H1 (cell line): ENCODE data around the gene WDR5. TPM values are rescaled to one million over a fixed set of nuclear protein-coding genes. Genes with fewer than 3 reads are reported as not detected.

ENCODE experiments used
- CTCF ChIA-PET: fragments of 300-600 bp; sonication (Branson Sonifier 250); formaldehyde crosslinking; loops from one replicate; lab custom pipeline; 2021; ENCODE audit not compliant: partially characterized antibody; lab: Charles Lee
- POLR2A ChIA-PET: fragments of 300-600 bp; sonication (Branson Sonifier 250); formaldehyde crosslinking; loops from one replicate; lab custom pipeline; 2021; ENCODE audit warnings: inconsistent platforms; ENCODE audit not compliant: partially characterized antibody; lab: Charles Lee
- DNase-seq, 2 experiments: peaks; one replicate each; pipeline versions ENCODE4 v3.0.0 to v3.0.0-alpha.2; 2010 to 2022; ENCODE audit warnings: low spot score in 2 of 2, low read depth in 1 of 2, mixed read lengths in 1 of 2
- FAIRE-seq: peaks from 2 replicates; lab custom pipeline; 2011; peaks lifted over from hg19 to GRCh38; lab: Jason Lieb, UNC
- H2AFZ ChIP-seq: 2 replicates; pipeline ENCODE4 v1.8.1; 2012; ENCODE audit warnings: low read length, inconsistent platforms
- H2AK5ac ChIP-seq: 2 replicates; pipeline ENCODE4 v1.6.1; 2013; ENCODE audit warnings: low read depth, low read length
- H2BK120ac ChIP-seq: replicated peaks from 2 replicates; pipeline ENCODE3; 2013; ENCODE audit warnings: low read depth, low read length, inconsistent platforms
- H2BK12ac ChIP-seq: 2 replicates; pipeline ENCODE4 v1.6.1; 2013; ENCODE audit warnings: low read depth, low read length
- H2BK15ac ChIP-seq: 2 replicates; pipeline ENCODE4 v1.6.1; 2013; ENCODE audit warnings: low read length
- H2BK20ac ChIP-seq: 2 replicates; pipeline ENCODE4 v1.6.1; 2013; ENCODE audit warnings: low read length
- H2BK5ac ChIP-seq: 2 replicates; pipeline ENCODE4 v1.6.1; 2013; ENCODE audit warnings: low read depth, low read length
- H3K14ac ChIP-seq: 2 replicates; pipeline ENCODE4 v1.6.1; 2013; ENCODE audit warnings: inconsistent platforms; ENCODE audit not compliant: insufficient read length
- H3K18ac ChIP-seq: 2 replicates; pipeline ENCODE4 v1.6.1; 2013; ENCODE audit warnings: low read length; ENCODE audit errors: extremely low read depth
- H3K23ac ChIP-seq: 2 replicates; pipeline ENCODE4 v1.6.1; 2013; ENCODE audit warnings: inconsistent platforms; ENCODE audit not compliant: insufficient read length
- H3K23me2 ChIP-seq: 2 replicates; pipeline ENCODE4 v1.6.1; 2013; ENCODE audit warnings: low read depth, low read length
- H3K27ac ChIP-seq: 2 replicates; pipeline ENCODE4 v1.6.1; 2011; ENCODE audit warnings: low read depth, low read length, inconsistent platforms
- H3K27me3 ChIP-seq, 4 experiments: replicated peaks in 1 of 4; 1 replicate in 1 of 4; 2 replicates in 3 of 4; pipeline versions ENCODE4 v1.6.1 to v1.8.1; 2011 to 2013; ENCODE audit warnings: low read length in 3 of 4, mild to moderate bottlenecking in 3 of 4, inconsistent platforms in 2 of 4, mixed read lengths in 2 of 4, moderate library complexity in 1 of 4; ENCODE audit not compliant: control insufficient read depth in 3 of 4, insufficient read depth in 3 of 4; ENCODE audit errors: extremely low read depth in 1 of 4
- H3K36me3 ChIP-seq, 4 experiments: 2 replicates each; pipeline versions ENCODE4 v1.6.1 to v1.8.1; 2011 to 2013; ENCODE audit warnings: mild to moderate bottlenecking in 4 of 4, low read length in 3 of 4, moderate library complexity in 2 of 4, control low read depth in 1 of 4, inconsistent platforms in 1 of 4; ENCODE audit not compliant: insufficient read depth in 4 of 4, control insufficient read depth in 2 of 4
- H3K4ac ChIP-seq: replicated peaks from 2 replicates; pipeline ENCODE3; 2013; ENCODE audit warnings: low read length, low read depth, mixed read lengths, inconsistent platforms; ENCODE audit not compliant: insufficient read length
- H3K4me1 ChIP-seq, 4 experiments: replicated peaks in 1 of 4; 1 replicate in 1 of 4; 2 replicates in 3 of 4; pipeline versions ENCODE4 v1.6.1 to v1.8.1; 2011 to 2013; ENCODE audit warnings: low read length in 3 of 4, inconsistent platforms in 2 of 4, mixed read lengths in 1 of 4; ENCODE audit not compliant: insufficient read depth in 4 of 4, control insufficient read depth in 3 of 4
- H3K4me2 ChIP-seq, 2 experiments: 2 replicates each; pipeline versions ENCODE4 v1.6.1 to v1.8.1; 2011 to 2013; ENCODE audit warnings: low read depth in 2 of 2, low read length in 2 of 2, control low read depth in 1 of 2, inconsistent platforms in 1 of 2, mild to moderate bottlenecking in 1 of 2; ENCODE audit not compliant: insufficient read depth in 1 of 2
- H3K4me3 ChIP-seq, 4 experiments: fragments of 200-600, 300-600 bp in 1 of 4; sonication (generic), shearing (Covaris generic), sonication (Bioruptor Twin) in 1 of 4; 2 replicates each; pipeline versions ENCODE4 v1.5.1 to v1.8.1; 2011 to 2016; ENCODE audit warnings: low read length in 4 of 4, low read depth in 3 of 4, control low read depth in 2 of 4, inconsistent platforms in 2 of 4, mild to moderate bottlenecking in 2 of 4, mixed read lengths in 1 of 4, moderate library complexity in 1 of 4; ENCODE audit not compliant: insufficient read depth in 2 of 4; ENCODE audit errors: extremely low read depth in 1 of 4
- H3K56ac ChIP-seq: replicated peaks from 2 replicates; pipeline ENCODE3; 2013; ENCODE audit warnings: low read depth, mild to moderate bottlenecking, mixed read lengths, low read length, inconsistent platforms; ENCODE audit not compliant: insufficient read length
- H3K79me1 ChIP-seq: 2 replicates; pipeline ENCODE4 v1.6.1; 2013; ENCODE audit warnings: low read depth, low read length, control low read depth
- H3K79me2 ChIP-seq, 2 experiments: 2 replicates each; pipeline versions ENCODE4 v1.6.1 to v1.8.1; 2012 to 2013; ENCODE audit warnings: low read length in 2 of 2, mild to moderate bottlenecking in 2 of 2, inconsistent platforms in 1 of 2; ENCODE audit not compliant: insufficient read depth in 2 of 2, control insufficient read depth in 1 of 2
- H3K9ac ChIP-seq, 4 experiments: replicated peaks in 1 of 4; 1 replicate in 1 of 4; 2 replicates in 3 of 4; pipeline versions ENCODE4 v1.6.1 to v1.8.1; 2011 to 2013; ENCODE audit warnings: low read depth in 3 of 4, low read length in 3 of 4, control low read depth in 2 of 4, mild to moderate bottlenecking in 2 of 4, moderate library complexity in 2 of 4, inconsistent platforms in 1 of 4; ENCODE audit errors: extremely low read depth in 1 of 4
- H3K9me3 ChIP-seq, 2 experiments: 2 replicates each; pipeline versions ENCODE4 v1.6.1 to v1.8.1; 2012 to 2013; ENCODE audit warnings: mild to moderate bottlenecking in 2 of 2, moderate library complexity in 2 of 2, control low read depth in 1 of 2, inconsistent platforms in 1 of 2, low read depth in 1 of 2, low read length in 1 of 2, mixed read lengths in 1 of 2; ENCODE audit not compliant: insufficient read depth in 2 of 2
- H4K20me1 ChIP-seq, 2 experiments: replicated peaks in 1 of 2; 2 replicates each; pipeline versions ENCODE3 to v1.8.1; 2011 to 2013; ENCODE audit warnings: inconsistent platforms in 2 of 2, low read length in 2 of 2, mild to moderate bottlenecking in 1 of 2; ENCODE audit not compliant: insufficient read depth in 2 of 2, control insufficient read depth in 1 of 2
- H4K5ac ChIP-seq: 2 replicates; pipeline ENCODE4 v1.6.1; 2013; ENCODE audit warnings: low read length, low read depth, mixed read lengths, inconsistent platforms; ENCODE audit not compliant: insufficient read length
- H4K8ac ChIP-seq: 2 replicates; pipeline ENCODE4 v1.8.0; 2013; ENCODE audit warnings: mild to moderate bottlenecking, moderate library complexity, low read length, inconsistent platforms; ENCODE audit not compliant: insufficient read depth; ENCODE audit errors: extremely low read depth
- H4K91ac ChIP-seq: replicated peaks from 2 replicates; pipeline ENCODE3; 2013; ENCODE audit warnings: low read length, mixed read lengths, inconsistent platforms; ENCODE audit not compliant: insufficient read length
- CEBPB ChIP-seq: IDR thresholded peaks from 2 replicates; pipeline ENCODE4 v1.6.1; 2012; ENCODE audit warnings: low read depth, low read length
- CHD1 ChIP-seq: IDR thresholded peaks from 2 replicates; pipeline ENCODE4 v1.6.1; 2012; ENCODE audit warnings: low read depth, low read length, improper control_type of control experiment
- CREB1 ChIP-seq: IDR thresholded peaks from 2 replicates; pipeline ENCODE4 v1.6.1; 2012; ENCODE audit warnings: inconsistent platforms
- WGBS, 2 experiments: shearing (Covaris generic) in 1 of 2; methylation state at CpG; one replicate each; pipeline versions ENCODE4 v1.1.6 to v1.1.7; 2013 to 2015; ENCODE audit warnings: low lambda C conversion rate in 2 of 2, mixed read lengths in 2 of 2, inconsistent platforms in 1 of 2, low coverage in 1 of 2, missing lambda C conversion rate in 1 of 2; ENCODE audit not compliant: insufficient replicate concordance in 2 of 2, insufficient coverage in 1 of 2, insufficient read length in 1 of 2; ENCODE audit errors: extremely low coverage in 1 of 2, missing lambda C conversion rate in 1 of 2; 5-methylcytosine and 5-hydroxymethylcytosine counted together
- polyA plus RNA-seq, 7 experiments: library from polyadenylated mRNA; depleted of rRNA in 3 of 7; stranded (reverse) in 5 of 7; unstranded in 2 of 7; fragments of >200 nt in 5 of 7; fragments of 200-250 nt in 2 of 7; gene quantifications; 1 replicate in 5 of 7; 2 replicates in 1 of 7; 4 replicates in 1 of 7; pipeline versions ENCODE4 v1.2.1 to v1.2.3, GENCODE V29; 2011 to 2013; ENCODE audit warnings: missing spikeins in 2 of 7, mixed read lengths in 2 of 7
- total RNA-seq: library from RNA; stranded (reverse); fragmentation: NEBNext Ultra II Directional; extraction: Animal tissue kit (Norgen Biotek cat#: 25700); gene quantifications from 2 replicates; pipeline ENCODE4 v1.2.1, GENCODE V29; 2021
- TF ChIP-seq, protein P1 (sequence below): IDR thresholded peaks from 2 replicates; pipeline ENCODE4 v1.6.1; 2012; ENCODE audit warnings: inconsistent platforms

WDR5 gene
- total and polyA plus RNA-seq, 2 of the 8 experiments (the other 6 are each of a cell fraction or from before 2014, with no cell fraction given) = 38.4 to 68.1 TPM

DNA sequence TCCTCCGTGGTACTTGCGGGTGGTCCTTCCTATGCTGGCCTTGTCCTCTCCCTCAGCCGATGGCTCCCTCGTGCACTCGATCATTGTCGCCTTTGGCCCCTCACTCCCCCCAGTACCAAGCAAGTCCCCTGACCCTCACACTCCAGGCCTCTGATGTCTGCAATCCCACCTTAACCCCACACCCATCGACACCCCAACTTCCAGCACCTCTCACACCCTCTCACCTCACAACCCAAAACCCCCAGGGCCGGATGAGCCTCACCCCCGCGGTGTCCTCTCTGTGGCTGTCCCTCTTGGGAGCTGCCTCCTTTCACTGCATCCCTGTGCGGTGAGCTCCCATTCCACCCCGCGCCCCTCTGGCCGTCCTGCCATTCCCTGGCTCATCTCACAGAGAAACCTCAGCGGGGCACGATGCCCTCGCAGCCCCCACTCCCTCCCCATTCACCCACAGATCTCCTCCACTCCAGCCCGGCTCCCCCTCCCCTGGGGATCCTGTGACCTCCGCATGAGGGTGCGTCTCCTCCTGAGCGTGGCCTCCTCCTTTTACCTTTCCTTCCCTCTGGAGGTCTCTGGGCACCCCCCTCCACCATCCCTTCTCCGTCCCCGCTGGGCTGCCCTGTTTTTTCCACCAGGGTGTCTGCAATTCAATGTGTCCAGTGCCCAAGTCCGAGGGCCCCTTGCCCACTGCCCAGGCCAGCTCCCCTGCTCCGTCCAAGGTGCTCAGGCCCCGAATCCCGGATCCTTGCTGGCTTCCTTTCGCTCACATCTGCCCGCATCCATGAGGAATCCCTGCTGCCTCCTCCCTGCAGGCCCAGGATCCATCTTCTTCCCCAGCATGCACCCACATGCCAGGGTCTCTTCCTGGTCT is 44.3 kb downstream of the WDR5 start:
- no peak overlapping the region for H3K9ac ChIP-seq
- FAIRE-seq (no peak), DNase-seq (no peak)
- no peaks in the 10 kb centered on the region; a peak in 2 of 8 replicates for H3K36me3 ChIP-seq
- CTCF ChIA-PET = interaction anchor here (1.3 to 2.5 kb wide), 3 partner anchors 9 to 269 kb away, joined by 3 to 14 read pairs (median 4); no protein-coding TSS in a partner anchor
- no peak overlapping the region for H2AFZ ChIP-seq
- no peak overlapping the region for H2BK120ac ChIP-seq
- no peak overlapping the region for H3K4me2 ChIP-seq
- H3K79me2 ChIP-seq = no peaks in the 10 kb centered on the region
- peaks cover 0 to 14% (median 10%) of the 10 kb centered on the region in 4 experiments; a peak in 6 of 7 replicates for H3K4me1 ChIP-seq
- H2AK5ac ChIP-seq = no peak overlapping the region
- no peak overlapping the region for H3K4me3 ChIP-seq
- no peak overlapping the region for H3K23ac ChIP-seq
- H3K27ac ChIP-seq = no peak overlapping the region
- POLR2A ChIA-PET = no interaction called here
- no peaks in the 10 kb centered on the region for H3K27me3 ChIP-seq
- H4K20me1 ChIP-seq = peaks cover 0 to 7% of the 10 kb centered on the region in 2 experiments
- H3K14ac ChIP-seq = no peak overlapping the region
- no peak overlapping the region for H2BK15ac ChIP-seq
- no peaks in the 10 kb centered on the region for H3K9me3 ChIP-seq
- H2BK12ac ChIP-seq = no peak overlapping the region
- no peak overlapping the region for H2BK20ac ChIP-seq
- whole genome bisulfite sequencing, 2 experiments = 91% methylated on average over 26 of the region's 29 CpGs; no CpG with 5 or more reads in 1 of the 2 experiments
- H4K8ac ChIP-seq = peak overlapping the region; percentile 51; the same call in 1 of the 2 replicates
- H4K91ac ChIP-seq = no peak overlapping the region
- H3K56ac ChIP-seq = no peak overlapping the region
- H3K79me1 ChIP-seq = 0 out of 2 replicates have a peak, but pooled peaks cover 2% of the 10 kb centered on the region
- no peak overlapping the region for H3K4ac ChIP-seq
- peaks cover 7% of the 10 kb centered on the region; the same call in 1 of the 2 replicates for H3K23me2 ChIP-seq
- no peak overlapping the region for H2BK5ac ChIP-seq
- no peak overlapping the region for H4K5ac ChIP-seq
- no peak overlapping the region for H3K18ac ChIP-seq
- TF ChIP-seq CEBPB (no peak), CREB1 (no peak), CHD1 (no peak)
- TF ChIP-seq, protein P1, sequence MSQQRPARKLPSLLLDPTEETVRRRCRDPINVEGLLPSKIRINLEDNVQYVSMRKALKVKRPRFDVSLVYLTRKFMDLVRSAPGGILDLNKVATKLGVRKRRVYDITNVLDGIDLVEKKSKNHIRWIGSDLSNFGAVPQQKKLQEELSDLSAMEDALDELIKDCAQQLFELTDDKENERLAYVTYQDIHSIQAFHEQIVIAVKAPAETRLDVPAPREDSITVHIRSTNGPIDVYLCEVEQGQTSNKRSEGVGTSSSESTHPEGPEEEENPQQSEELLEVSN = no peak
